LNCaP clone FGC (cell line): ENCODE results near the gene TXNRD1.

ENCODE experiments used
- DNase-seq: peaks from one replicate; pipeline ENCODE4 v3.0.0-alpha.2; 2011; ENCODE audit warnings: low read depth
- H3K4me3 ChIP-seq: 2 replicates; pipeline ENCODE4 v1.5.1; 2011; ENCODE audit warnings: mild to moderate bottlenecking, low read depth, low read length, control low read depth
- TF ChIP-seq, protein P1 (sequence below): IDR thresholded peaks from 2 replicates; pipeline ENCODE4 v1.5.1; 2012; ENCODE audit warnings: mild to moderate bottlenecking; ENCODE audit not compliant: control insufficient read depth, insufficient read depth; ENCODE audit errors: extremely low read depth

The TXNRD1 gene

DNA sequence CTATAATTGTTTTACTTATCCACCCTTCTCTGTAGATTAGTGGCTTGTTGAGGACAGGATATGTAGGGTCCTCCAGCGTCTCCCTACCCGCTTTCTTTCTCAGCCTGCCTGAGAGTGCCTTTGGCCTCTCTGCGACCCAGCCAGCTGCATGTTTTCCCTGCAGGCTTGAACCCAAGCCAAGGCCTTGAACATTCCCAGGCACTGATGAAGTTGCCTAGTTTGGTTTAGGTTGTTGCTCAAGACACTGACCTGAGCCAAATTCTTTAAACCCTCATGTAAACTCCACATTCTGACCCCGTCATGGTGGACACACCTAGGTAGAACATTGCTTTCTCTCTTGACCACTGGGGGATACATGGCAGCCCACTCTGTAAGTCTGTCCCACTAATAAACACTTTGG lies 33.4 kb upstream of the TXNRD1 start:
- H3K4me3 ChIP-seq: no peak overlapping the region
- TF ChIP-seq, protein P1, sequence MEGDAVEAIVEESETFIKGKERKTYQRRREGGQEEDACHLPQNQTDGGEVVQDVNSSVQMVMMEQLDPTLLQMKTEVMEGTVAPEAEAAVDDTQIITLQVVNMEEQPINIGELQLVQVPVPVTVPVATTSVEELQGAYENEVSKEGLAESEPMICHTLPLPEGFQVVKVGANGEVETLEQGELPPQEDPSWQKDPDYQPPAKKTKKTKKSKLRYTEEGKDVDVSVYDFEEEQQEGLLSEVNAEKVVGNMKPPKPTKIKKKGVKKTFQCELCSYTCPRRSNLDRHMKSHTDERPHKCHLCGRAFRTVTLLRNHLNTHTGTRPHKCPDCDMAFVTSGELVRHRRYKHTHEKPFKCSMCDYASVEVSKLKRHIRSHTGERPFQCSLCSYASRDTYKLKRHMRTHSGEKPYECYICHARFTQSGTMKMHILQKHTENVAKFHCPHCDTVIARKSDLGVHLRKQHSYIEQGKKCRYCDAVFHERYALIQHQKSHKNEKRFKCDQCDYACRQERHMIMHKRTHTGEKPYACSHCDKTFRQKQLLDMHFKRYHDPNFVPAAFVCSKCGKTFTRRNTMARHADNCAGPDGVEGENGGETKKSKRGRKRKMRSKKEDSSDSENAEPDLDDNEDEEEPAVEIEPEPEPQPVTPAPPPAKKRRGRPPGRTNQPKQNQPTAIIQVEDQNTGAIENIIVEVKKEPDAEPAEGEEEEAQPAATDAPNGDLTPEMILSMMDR: no peak
- DNase-seq: no peak

DNA sequence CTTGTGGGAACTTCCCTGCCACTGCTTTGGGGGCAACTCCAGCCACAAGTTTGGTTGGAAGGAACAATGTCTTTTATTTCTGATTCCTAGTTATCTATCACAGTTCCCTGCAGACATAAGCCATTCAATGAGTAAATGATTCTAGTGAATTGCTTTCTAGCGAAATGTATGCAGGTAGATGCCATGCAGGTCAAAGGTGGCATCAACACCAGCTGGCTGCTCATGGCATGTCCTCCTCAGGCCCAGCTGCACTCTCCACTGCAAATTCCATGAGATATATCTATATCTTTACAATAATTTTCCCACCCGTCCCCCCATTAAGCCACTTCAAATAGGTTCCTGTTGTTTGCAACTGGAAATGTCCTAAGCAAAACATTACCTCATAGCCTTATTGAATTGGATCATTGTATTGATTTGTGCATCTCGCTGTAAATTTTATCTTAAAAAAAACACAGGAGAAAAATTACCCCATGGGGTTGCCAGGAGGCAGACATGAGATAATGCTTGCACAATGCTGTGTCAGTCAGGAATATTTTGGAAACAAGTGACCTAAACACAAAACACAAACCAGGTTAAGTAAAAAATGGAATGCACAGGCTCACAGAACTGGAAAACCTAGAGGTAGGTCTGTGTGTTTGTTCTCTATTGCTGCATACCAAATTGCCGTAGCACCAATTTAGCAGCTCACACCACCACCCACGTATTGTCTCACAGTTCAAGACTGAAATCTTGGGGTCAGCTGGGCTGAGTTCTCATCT lies 32.8 kb upstream of the TXNRD1 start:
- no peak for DNase-seq
- TF ChIP-seq, protein P1: no peak
- H3K4me3 ChIP-seq: no peak overlapping the region

DNA sequence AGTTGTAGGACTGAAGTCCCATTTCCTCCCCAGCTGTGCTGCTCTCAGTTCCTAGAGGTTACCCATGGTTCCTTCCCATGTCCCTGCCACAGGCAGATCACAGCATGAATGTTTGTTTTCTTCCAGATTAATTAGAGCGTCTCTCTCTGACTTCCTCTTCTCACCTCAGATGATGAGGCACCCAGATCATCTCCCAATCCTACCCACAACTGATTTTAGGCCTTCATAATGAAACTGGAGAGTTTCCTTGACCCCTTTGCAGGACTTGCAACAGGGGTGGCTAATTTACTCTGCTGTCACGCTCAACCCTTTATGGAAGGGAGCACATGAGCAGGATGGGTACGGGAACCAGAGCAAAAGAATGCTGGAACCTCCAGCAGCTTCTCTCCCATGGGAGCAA lies 32.1 kb upstream of the TXNRD1 start:
- TF ChIP-seq, protein P1: no peak
- no peak overlapping the region for H3K4me3 ChIP-seq
- no peak for DNase-seq

DNA sequence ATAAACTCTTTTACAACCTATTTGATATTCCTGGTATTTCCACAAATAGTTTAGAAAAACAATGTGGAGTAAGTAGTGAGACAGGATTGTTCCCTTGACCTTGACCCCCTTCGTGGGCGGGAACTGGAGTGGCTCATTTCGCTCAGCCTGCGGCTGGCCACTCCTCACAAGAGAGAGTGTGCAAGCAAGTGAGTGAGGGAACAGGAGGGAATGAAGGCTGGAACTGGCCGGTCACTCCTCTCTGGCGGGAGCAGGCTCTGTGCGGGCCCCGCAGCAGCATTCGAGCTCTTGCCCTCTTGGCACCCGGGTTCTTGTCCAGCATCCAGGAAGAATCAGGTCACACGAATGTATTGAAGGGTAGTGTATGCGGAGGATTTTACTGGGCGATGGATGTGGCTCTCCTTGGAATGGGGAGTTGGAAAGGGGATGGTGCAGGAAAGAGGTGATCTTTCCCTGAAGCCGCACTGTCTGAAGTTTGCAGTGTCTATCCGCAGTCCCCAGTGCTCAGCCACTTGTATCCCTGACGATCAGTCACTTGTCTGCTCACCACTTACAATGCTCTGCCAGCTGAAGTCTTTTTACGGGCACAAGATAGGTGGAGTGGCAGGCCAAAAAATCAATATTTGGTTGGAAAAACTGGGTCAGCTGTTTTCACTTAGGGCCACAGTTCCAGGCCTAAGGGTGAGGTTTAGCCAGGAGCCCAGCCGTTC lies 28.0 kb upstream of the TXNRD1 start:
- DNase-seq: peak; percentile 2
- TF ChIP-seq, protein P1: no peak
- H3K4me3 ChIP-seq: no peak overlapping the region

DNA sequence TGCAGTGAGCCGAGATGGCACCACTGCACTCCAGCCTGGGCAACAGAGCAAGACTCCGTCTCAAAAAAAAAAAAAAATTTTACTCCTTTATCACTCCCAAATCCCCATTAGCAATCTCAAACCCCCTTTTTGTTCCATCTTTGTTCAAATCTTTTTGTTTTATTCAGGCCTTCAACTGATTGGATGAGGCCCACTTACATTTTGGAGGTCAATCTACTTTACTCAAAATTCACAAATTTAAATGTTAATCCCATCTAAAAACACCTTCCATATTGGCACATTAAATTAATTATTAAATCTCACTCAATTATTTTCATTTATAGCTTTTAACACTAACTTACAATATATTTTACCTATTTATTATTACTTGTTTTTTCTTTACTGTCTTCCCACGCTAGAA lies 27.0 kb upstream of the TXNRD1 start:
- H3K4me3 ChIP-seq: no peak overlapping the region
- DNase-seq: no peak
- TF ChIP-seq, protein P1: no peak

DNA sequence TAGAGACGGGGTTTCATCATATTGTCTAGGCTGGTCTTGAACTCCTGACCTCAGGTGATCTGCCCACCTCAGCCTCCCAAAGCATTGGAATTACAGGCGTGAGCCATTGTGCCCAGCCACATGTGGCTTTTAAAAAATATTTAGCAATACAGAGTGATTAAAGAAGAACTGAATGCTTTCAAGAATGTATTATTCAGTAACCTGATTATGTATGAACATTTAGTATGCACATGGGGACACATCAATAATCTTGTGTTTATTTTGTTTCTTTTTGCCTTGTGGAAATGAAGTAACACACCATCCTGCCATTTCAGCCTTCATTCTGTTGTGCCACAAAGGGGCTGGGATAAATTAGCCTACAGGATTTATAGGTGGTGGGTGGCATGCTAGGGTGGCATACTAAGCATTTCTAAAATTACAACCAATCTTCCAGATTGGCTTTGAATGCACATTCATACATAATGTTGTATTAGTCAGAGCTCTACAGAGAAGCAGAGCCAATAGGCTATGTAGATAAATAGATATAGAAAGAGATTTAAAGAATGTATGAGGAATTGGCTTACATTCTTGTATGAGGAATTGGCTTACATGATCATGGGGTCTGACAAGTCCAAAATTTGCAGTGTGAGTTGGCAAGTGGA lies 25.5 kb upstream of the TXNRD1 start:
- H3K4me3 ChIP-seq: no peak overlapping the region
- no peak for DNase-seq
- TF ChIP-seq, protein P1: no peak
